Activated CD4-positive, alpha-beta T cell treated with anti-CD3 and anti-CD28 coated beads, Interleukin-2, amount 50 U/mL, for 48 hours (primary cell): ENCODE results near the gene PTPRQ.
"Not testable (repeated sequence)": the region's sequence is repeated elsewhere in the genome, so short reads cannot be mapped to it uniquely, and the experiment has no call there.

Experiments used
- DNase-seq, 2 experiments: peaks; one replicate each; pipeline ENCODE4 v3.0.0-alpha.2; 2020

PTPRQ gene

DNA sequence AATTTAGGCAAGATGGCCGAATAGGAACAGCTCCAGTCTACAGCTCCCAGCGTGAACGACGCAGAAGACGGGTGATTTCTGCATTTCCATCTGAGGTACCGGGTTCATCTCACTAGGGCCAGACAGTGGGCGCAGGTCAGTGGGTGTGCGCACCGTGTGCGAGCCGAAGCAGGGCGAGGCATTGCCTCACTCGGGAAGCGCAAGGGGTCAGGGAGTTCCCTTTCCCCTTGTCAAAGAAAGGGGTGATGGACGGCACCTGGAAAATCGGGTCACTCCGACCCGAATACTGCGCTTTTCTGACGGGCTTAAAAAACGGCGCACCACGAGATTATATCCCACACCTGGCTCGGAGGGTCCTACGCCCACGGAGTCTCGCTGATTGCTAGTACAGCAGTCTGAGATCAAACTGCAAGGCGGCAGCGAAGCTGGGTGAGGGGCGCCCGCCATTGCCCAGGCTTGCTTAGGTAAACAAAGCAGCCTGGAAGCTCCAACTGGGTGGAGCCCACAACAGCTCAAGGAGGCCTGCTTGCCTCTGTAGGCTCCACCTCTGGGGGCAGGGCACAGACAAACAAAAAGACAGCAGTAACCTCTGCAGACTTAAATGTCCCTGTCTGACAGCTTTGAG is 33.6 kb downstream of the PTPRQ start:
- not testable (repeated sequence) for DNase-seq

- DNase-seq, result no peak
These were observed 40.7 kb downstream of the PTPRQ start for GRCh38 chr12:80484746-80485145.

DNA sequence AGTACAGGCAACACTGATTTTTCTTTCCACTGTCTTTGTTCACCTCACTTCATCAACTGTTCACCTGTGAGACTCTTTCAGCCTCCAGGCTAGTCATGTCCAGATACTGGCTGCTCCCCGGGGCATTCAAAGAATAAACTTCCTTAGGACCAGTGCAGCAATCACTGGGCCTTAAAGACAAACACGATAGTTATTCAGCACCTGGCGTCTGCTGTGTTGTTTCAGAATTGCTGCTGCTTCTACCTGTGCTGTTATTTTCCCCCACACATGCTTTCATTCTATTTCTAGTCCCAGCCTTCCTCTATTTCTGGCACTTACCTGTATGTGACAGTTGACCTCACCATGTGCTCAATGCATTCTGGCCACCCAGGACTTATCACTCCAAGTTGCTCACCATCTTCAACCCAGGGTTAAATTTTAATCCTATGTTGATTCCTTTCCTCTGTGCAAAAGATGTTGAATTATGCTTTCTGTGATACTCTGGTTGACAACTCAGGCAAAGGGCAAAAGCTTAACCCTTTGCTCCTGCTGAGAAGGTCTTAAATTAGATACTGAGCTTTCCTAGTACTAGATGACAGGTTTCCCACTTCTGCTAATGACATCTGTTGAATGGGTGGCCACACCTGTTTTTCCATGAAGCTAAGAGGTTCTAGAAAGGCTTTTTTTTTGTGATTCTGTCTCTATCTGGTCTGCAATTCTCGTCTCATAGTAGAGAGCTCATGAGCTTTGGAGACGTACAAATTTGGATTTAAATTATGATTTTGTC is 41.4 kb downstream of the PTPRQ start:
- DNase-seq, result no peak

DNA sequence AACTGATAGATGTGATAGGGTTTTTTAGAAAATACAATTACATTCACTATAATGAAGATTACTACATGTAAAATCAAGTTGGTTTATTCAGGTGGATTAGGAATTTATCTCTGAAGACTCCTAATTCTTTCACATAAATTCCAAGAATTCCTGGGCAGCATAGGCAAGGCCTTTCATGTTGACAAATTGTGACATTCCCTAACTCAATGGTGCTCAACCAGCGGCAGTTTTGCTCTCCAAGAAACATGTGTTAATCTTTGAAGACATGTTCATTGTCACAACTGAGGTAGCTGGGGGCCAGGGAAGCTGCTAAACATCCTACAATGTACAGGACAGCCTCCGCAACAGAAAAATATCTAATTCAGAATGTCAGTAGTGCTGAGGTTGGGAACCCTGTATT is 46.3 kb downstream of the PTPRQ start:
- no peak for DNase-seq

- DNase-seq, result no peak
These were observed 47.1 kb downstream of the PTPRQ start for GRCh38 chr12:80491166-80491565.

GRCh38 chr12:80493466-80493865 is 49.4 kb downstream of the PTPRQ start:
- DNase-seq, result no peak

DNA sequence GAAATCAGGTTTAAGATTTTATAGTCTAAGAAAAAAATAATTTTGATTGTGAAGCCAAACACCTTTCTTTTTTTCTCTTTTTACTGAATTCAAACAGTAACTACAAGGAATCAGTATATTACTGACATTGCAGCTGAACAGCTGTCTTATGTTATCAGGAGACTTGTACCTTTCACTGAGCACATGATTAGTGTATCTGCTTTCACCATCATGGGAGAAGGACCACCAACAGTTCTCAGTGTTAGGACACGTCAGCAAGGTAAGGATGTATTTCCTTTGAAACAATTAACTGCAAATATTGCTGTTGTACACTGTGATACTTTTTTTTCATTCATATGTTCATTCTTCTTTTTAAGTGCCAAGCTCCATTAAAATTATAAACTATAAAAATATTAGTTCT is 50.8 kb downstream of the PTPRQ start:
- no peak for DNase-seq

GRCh38 chr12:80498059-80498728 is 54.2 kb downstream of the PTPRQ start:
- no peak for DNase-seq

DNA sequence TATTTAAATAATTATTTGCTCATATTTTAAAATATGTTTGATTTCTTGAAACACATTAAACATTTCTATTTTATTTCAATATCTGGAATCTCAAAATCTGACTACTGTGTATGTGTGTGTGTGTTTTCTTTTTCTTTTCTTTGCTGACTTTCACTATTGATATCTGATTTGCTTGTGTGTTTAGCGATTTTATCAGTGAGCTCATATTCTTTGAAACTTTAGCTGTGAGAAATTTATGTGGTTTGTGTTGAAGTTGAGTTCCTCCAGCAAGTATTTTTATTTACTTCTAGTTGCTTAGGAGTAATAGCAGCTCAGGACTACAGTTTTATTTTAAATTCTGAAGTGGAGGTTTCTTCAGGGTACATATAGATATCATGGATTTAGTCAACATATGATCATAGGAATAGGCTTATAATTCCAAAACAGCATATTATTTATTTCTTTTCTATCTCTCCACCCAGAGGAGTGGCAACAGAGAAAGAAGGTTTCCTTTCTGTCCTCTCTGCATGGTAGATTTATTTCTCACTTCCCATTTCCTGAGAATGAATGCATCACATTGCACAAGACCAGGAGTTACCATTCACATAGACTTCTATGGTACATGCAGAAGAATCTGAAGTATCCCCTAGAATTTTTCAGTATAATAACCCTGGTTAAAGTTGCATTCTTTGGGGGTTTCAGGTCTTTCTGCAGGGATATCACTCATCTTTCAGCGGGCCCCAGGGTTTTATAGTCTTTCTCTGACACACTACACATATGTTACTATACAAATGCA is 60.5 kb downstream of the PTPRQ start:
- no peak for DNase-seq

DNA sequence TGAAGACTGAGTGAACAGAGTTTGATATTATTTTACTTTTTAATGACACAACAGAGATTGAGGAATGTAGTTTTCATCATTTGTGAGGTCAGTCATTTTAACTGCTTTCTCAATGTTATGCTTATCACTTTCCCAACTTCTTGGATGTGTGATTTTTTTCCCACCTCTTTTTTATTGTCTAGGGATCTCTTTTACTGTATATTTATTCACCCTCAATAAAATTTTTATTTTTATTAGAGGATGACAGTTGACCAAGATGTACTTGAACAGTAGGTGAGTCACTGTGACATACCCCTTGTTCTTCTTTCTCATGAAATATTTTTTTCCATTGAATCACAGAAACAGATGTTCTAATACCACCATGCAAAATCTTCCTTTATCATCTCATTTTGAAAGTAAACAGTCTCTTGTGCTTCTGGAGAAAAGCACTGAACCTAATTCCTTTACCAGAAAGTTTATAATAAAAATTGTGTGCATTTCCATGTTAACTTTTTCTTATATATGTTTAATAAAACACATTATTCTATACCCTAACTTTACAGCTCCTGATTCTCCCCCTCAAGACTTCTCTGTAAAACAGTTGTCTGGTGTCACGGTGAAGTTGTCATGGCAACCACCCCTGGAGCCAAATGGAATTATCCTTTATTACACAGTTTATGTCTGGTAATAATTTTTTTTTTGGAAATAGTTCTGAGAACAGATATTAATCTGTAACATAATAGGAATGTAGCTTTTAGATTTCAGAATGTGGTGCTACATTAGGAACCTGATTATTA is 65.9 kb downstream of the PTPRQ start:
- DNase-seq, result no peak

- DNase-seq, result no peak
These were observed 68.7 kb downstream of the PTPRQ start for GRCh38 chr12:80512781-80513180.

- no peak for DNase-seq
These were observed 69.2 kb downstream of the PTPRQ start for GRCh38 chr12:80513211-80513610.

DNA sequence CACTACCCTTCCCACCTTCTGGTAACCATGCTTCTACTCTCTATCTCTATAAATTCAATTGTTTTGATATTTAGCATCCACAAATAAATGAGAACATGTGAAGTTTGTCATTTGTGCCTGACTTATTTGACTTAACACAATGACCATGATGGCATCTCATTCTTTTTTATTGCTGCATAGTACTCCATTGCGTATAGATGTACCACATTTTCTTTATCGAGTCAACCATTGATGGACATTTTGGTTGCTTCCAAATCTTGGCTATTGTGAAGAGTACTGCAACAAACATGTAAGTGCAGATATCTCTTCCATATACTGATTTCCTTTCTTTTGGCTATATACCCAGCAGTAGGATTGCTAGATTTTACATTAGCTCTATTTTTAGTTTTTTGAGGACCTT is 73.6 kb downstream of the PTPRQ start:
- DNase-seq, result no peak

- no peak for DNase-seq
These were observed 87.6 kb downstream of the PTPRQ start for GRCh38 chr12:80531646-80532045.

- no peak for DNase-seq
These were observed 95.0 kb downstream of the PTPRQ start for GRCh38 chr12:80539029-80539428.

DNA sequence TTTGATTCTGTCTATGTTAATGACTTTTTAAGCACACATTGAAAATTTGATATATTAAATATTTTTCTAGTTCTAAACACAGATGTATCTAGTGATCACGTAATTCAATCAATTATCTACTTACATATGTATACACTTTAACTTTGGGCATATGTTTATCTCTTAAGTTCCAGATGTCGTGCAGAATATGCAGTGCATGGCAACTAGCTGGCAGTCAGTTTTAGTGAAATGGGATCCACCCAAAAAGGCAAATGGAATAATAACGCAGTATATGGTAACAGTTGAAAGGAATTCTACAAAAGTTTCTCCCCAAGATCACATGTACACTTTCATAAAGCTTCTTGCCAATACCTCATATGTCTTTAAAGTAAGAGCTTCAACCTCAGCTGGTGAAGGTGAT is 105.3 kb downstream of the PTPRQ start:
- no peak for DNase-seq

GRCh38 chr12:80551897-80552296 is 107.9 kb downstream of the PTPRQ start:
- DNase-seq, result no peak

DNA sequence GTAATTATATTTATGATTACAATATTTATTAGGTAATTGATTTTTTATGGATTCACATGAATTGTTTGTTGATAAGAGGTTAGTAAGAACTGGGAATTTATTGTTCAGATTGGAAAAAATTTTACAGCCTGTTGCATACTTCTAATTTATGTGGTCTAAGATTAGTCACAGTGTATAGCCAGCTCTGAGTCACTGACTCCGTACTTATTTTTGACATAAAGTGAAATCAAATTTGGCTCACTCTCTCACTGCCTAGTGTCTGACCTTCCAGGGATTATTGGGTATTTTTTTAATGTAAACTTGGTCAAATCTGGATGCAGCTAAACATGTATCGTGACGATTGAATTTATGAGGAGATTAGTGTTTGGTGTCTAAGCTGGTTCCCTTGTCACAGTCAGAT is 109.3 kb downstream of the PTPRQ start:
- DNase-seq, result no peak

DNA sequence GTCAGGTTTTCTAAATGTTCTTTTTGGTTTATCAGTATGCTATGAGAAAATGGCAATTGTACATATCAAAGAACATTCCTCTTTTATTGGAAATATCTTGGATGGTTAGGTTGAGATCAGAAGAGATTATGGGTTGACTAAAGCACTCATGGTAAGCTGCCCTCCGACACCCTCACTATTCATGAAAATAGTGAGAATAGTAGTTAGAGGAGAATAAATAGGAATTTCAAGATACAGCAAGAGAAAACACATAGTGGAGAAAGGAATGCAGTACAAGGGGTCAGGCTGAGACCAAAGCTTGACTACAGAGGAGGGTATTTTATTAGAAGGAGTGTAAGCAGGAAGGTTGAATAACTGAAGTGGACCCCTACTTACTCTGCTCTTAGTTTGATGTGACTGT is 112.5 kb downstream of the PTPRQ start:
- no peak for DNase-seq

DNA sequence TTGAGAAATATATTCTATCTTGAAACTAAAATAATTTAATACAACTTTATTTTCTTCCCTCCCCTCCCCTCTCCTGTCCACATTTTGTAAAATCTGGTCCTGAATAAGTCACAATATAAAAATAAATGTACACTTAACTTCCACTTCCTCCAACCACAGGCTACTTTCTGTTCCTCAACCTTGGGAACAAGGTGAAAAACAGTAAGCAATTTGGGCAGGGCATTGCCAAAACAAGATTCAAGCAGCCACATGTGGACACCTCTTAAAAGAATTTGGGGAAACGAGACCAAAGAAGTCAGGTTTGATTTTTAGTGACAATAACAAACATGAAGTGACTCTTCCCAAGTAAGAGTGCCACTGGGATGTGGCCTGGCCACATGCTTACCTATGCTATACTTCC is 115.7 kb downstream of the PTPRQ start:
- DNase-seq, result no peak

DNA sequence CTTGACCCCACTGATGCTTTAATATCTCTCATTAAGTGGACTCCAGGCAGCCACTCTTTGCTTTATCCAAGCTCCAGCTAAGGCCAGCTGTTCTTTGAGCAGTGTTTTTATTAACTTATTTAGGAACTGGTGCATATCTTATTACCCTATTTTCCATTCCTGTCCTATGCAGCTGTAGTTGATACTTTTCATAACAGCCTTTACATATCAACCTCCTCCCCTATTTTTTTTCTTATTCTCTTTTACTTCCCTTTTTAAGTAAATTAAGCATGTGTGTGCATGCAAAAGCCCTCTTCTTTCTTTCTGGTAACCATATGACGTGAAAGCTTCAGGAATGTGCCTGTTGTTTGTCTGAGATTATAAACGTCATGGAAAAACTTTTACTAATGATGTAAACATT is 121.2 kb downstream of the PTPRQ start:
- no peak for DNase-seq

- DNase-seq, result no peak
These were observed 123.4 kb downstream of the PTPRQ start for GRCh38 chr12:80567401-80567800.
